HG02885 (cell line): ENCODE measurements around the gene FAM131B.
A peak's percentile ranks its signal among the peaks of the same experiment; 100 is the strongest.

Source experiments
- ATAC-seq: cut with Tn5 transposase; IDR thresholded peaks from one replicate; pipeline ENCODE4 v1.9.1; 2021; ENCODE audit warnings: mild to moderate bottlenecking; ENCODE audit not compliant: unreplicated experiment, poor library complexity

The FAM131B gene

GRCh38 chr7:143361552-143362130 lies 872 bp downstream of the FAM131B start:
- no peak for ATAC-seq

DNA sequence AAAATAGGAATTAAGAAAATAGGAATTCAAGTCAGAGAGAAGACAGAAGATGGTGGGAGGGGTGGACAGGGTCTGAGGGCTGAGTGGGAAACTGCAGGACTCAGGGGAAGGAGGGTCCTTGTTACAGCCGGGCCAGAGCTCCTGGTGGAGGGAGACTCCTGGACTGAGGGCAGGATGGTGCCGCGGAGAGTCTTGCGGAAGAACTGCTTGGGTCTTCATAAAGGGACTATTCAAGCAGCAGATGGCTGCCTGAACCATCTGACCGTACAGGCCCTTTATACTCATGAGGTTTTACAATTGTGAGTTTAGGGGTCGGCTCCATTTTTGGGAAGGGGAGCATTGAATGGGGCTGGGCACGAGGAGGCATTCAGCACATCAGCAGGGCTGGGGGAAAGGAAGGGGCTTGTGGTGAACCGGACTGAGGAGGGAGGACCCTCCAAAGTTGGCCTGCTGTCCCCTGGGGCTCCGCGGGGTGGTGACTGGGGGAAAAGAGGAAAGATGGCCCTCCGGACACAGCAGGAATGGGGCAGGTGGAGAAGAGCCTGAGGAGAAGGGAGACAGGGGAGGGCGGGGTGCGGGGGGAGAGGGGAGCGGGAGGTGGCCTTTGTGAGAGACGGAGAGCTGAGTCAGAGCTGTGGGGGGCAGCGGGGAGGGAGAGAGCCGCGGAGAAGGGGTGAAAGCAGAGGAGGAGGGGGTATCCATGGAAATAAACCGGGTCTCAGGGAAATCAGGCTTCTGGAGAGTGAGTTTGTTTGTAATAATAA lies 1.5 kb downstream of the FAM131B start:
- no peak for ATAC-seq

DNA sequence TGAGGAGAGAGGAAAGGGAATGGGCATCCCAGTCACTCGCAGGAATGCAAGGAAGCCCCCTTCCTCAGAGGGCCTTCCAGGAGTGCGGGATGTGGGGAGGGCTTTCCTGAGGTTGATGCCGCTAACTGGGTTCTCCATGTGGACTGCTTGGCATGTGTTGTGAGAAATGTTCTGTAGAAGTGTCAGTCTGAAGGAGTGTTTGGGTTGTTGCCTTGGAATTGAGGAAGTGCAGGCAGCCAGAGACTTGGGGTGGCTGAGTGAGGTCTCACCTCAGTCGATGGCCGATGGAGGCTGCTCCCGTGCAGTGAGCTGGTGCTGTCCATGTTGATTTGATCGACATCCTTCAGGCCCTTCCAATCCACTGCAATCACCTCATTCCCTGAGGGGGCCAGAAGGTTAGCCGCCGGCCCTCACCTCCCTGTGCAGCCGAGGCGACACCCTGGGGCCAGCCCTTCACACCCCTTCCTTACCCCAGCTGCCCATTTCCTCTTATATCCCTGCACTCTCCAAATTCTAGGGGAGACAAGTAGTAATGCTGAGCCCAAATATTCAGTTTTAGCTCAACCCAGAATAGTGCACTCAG lies 2.7 kb downstream of the FAM131B start:
- no peak for ATAC-seq

- ATAC-seq = no peak
These were observed 3.9 kb downstream of the FAM131B start for GRCh38 chr7:143358626-143359025.

DNA sequence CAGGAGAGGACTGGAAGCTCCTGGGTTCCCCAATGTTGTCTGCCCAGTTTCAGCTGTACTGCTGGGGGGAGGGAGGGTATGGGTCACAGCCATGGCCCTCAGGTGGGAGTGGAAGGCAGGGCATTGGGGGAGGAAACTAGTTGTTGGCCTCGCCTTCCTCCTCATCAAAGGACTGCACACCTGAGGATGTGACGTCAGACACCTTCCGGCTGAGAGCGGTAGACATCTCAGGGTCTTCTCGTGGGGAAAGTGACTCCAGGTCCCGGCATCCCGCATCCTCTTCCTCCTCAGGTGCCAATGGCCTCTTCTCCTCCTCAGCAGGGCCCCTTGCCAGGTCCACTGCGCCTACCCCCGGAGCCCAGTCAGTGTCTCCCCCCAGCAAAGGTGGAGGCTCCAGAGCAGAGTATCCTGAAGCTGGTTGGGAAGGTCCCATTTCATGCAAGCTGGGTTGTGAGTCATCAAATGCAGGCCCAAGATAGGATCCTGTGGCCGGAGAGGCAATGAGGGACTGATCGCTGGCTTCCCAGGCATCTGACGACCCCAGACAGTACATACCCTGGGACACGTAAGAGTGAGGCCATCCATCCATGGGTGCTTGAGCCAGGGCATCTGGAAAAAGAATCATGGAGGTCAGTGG lies 6.0 kb downstream of the FAM131B start:
- no peak for ATAC-seq

GRCh38 chr7:143355450-143356385 lies 6.8 kb downstream of the FAM131B start:
- no peak for ATAC-seq

- no peak for ATAC-seq
These were observed 7.5 kb downstream of the FAM131B start for GRCh38 chr7:143354965-143355364.

GRCh38 chr7:143354376-143354775 lies 8.1 kb downstream of the FAM131B start:
- no peak for ATAC-seq

DNA sequence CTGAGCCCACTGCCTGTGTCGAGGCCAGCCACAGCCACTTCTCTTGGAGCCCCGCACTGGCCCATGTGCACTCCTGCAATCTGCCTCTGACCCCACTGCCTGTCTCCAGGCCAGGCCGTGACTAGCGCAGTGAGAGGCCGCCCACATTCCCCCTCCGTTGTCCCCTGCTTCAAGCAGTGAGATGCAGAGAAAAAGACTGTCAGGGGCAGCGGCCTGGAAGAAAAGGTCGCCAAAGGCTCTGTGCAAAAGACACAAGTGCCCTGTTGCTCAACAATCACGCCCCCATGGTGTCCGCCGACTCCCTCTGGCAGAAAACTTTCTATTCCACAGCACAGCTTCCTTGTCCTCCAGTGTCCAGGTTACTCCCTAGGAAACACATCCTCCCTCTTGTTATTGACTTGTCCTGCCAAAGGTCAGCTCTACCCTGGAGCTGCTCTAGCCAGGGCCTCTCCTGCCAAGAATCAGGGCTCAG lies 9.9 kb downstream of the FAM131B start:
- no peak for ATAC-seq

DNA sequence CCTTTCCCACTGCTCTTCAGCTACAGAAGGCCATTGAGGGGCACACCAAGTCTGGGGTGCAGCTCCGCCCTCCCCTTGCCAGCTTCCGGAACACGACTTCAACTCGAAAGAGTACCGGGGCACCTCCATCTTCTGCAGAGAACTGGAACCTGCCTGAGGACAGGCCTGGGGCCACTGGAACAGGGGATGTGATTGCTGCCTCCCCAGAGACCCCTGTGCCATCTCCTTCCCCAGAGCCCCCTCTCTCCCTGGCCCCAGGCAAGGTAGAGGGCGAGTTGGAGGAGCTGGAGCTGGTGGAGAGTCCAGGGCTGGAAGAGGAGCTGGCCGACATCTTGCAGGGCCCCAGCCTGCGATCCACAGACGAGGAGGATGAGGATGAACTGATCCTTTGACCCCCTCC lies 10.9 kb downstream of the FAM131B start:
- no peak for ATAC-seq

DNA sequence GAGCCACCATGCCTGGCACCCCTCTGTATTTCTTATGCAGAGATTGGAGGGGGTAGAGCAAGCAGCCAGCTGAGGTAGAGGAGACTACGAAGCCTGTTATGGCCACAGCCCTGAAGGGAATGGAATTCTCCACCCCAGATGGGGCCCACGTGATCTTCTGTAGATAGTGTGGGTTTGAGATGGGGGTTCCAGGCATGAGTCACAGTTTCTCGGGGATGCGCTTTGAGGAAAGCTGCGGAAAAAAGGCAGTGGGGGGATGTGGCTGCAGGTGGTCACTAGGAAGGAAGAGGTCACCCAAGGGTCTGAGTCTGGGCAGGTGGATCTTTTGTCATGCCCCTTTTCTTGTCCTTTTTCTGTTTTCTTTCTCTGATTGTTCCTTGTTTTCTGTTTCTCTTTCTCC lies 11.5 kb downstream of the FAM131B start:
- no peak for ATAC-seq

DNA sequence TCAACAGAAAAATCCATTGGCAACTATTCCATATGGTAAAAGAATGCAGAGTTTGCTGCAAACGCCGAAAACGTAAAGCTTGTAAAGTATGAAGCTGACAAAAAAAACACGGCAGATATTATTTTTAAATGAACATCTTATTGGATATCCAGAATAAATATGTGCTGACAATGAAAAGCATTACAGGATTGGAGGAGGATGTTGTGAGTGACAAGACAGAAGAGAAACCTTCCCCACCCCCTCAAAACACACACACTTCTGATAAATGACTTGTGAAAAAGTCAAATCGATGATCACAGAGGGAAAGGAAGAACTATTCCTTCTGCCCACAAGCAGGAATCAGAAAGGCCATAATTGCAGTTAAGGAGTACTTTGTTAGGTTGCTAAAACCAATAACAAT lies 14.6 kb downstream of the FAM131B start:
- ATAC-seq = no peak

DNA sequence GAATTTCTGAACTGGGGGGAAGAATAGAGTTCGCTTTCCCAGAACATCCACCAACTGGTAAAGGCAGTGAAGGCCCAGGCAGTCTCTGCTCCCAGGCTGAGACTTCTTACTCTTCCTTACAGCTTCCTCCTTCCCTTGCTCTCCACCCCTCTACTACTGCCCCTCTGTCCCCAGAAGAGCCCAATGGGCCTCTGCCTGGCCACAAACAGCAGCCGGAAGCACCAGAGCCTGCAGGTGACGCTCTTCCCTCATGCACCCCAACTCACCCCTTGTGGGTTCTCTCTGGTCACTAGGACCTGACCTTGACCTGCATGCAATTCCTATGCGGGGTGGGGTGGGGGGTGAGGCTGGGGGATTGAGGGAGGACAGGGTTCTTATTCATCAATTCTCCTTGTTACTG lies 16.5 kb downstream of the FAM131B start:
- no peak for ATAC-seq

DNA sequence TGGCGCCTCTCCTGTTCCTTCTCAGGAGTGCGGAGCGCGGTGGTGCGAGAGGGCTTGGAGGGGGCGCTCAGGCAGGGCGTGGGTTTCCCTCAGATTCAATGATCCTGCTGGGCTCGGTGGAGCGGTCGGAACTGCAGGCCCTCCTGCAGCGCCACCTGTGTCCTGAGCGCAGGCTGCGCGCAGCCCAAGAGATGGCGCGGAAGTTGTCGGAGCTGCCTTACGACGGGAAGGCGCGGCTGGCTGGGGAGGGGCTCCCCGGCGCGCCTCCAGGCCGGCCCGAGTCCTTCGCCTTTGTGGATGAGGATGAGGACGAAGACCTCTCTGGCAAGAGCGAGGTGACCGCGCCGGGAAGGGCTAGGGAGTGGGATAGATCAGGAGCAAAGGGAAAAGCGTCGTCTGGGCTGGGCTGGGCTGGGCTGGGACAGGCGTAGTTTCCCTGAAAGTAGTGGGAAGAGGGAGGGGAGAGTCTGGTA lies 17.0 kb downstream of the FAM131B start:
- peak; percentile 94 for ATAC-seq

GRCh38 chr7:143343596-143343995 lies 18.9 kb downstream of the FAM131B start:
- no peak for ATAC-seq

GRCh38 chr7:143341842-143342241 lies 20.7 kb downstream of the FAM131B start:
- ATAC-seq = no peak

DNA sequence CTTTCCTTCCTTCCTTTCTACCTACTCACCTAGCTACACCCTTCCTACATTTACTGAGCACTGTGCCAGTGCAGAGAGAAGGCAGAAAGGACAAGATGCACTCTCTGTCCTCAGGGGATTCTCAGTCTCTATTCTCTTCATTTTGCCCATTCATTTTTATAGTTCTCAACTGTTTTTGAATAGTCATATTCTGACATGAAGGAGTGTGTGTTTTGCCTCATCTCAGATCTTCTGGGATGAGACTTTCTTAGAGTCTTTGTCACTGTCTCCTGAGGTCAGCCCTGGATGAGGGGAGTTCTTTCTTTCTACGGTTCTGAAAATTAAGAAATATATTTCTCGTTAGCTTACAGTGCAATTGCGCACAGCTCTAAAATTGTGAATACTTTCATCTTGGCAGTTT lies 25.3 kb downstream of the FAM131B start:
- ATAC-seq = no peak

GRCh38 chr7:143334244-143334643 lies 28.3 kb downstream of the FAM131B start:
- ATAC-seq = no peak

DNA sequence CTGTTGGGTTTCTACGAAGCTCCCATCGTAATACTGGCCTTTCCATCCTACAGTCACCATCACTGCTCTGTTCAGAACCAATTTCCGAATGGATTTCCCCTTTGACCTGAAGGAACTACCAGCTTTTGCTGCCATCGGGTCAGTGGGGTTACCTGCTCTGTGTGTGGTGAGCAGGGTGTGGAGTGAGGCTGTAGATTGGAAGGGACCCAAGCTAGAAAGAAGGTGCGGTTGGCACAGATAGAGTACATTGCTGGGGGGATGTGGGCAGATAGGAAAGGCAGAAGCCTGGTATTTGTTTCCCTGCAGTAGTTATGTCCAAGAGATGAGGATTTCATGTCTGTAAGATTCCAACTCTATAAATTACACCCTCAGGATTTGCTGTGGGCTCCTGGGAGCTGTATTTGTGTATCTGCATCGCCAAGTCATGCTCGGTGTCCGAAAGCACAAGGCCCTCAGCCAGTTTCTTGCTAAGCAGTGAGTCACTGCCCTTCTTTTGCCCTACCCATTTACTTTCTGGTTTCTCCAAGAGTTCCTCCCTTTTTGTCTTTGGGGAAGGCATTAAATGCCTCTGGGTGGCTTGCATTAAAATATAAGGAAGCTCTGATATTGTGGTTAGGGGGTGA lies 31.2 kb downstream of the FAM131B start:
- ATAC-seq = no peak
